HG03442 (cell line): ENCODE results near the gene ARHGEF19.

ENCODE experiments used
- ATAC-seq: cut with Tn5 transposase; IDR thresholded peaks from one replicate; pipeline ENCODE4 v1.9.1; 2021; ENCODE audit warnings: mild to moderate bottlenecking, moderate library complexity; ENCODE audit not compliant: unreplicated experiment

The ARHGEF19 gene

DNA sequence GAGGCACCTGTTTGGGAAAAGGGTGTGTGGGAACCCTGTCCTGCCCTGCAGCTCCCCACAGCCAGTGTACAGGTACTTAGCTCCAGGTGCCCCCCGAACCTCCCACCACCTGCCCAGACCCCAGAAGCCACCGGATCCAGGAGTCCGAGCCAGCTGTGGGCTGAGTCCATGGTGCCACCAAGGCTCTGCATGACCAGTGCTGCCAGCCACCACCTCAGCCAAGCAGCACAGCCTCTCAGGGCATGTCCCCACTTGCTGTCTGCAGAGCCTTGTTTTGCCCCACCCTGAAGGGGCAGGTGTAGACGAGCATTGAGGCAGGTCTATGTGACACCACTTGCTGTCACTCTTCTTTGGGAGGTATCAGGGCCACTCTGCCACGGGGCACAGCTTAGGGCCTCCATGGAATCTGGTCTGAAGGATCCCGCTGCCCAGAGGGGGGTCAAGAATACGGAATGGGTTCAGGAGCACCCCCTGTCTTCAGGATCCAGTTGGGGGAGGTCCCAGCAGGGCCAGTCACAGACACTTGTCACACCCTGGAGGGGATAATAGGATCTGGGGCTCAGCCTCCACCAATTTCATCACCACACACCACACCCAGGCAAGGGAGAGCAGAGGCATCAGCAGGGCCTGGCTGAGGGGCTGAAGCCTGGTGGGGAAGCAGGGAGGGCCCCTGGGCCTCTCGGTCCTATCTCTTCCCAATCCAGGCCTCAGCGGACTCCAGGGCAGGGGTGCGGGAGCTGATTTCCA is 27.7 kb downstream of the ARHGEF19 start:
- ATAC-seq: no peak

DNA sequence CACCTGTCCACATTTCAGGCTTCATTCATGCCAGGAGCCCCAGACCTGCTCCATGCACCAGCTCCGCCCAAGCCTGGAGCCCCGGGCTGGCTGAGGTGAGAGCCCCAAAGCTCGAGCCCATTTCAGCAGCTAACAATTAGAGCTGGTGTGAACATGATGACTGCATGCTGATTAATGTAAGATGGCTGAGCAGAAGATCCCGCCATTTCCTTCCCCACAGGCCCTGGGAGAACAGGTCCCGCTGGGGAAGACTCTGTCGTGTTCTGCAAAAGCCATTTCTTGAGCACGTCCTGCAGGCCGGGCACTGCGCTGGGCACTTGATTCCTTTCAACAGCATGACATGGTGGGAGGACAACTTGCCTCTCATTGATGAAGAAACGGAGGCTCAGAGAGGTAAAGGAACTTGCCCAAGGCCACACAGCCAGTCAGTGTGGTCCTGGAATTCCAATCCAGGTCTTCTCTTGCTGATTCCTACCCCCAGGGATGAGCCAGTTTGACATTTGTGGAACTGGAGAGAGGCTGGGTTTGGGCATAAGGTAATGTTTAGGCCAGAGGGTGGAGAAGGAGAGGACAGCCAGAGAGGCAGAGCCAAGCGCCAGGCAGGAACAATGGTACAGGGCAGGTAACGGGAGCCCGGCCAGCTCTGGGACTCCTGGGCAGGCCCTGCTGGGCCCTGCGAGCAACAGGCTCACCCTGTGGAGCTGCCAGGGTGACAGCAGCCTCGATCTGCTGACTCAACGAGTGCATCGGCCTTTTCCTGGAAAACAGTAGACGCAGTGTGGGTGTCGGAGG is 28.5 kb downstream of the ARHGEF19 start:
- ATAC-seq: no peak

DNA sequence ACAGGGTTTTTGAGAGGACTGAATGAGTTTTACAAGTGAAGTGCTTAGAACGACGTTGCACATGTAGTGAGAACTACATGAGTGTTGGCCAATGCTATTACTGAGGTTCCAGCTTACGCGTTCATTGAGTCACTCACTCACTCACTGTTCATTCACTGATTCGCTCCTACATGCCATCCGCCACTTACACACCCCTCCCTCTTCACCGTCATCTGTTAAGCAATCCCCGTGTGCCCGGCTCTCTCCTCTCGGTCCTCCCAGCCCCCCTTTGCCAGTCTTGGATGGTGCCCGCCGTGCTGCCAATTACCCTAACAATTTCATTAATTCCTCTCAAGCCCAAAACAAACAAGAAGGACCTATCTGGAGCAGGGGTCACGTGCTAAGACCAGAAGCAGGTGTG is 29.3 kb downstream of the ARHGEF19 start:
- ATAC-seq: no peak

DNA sequence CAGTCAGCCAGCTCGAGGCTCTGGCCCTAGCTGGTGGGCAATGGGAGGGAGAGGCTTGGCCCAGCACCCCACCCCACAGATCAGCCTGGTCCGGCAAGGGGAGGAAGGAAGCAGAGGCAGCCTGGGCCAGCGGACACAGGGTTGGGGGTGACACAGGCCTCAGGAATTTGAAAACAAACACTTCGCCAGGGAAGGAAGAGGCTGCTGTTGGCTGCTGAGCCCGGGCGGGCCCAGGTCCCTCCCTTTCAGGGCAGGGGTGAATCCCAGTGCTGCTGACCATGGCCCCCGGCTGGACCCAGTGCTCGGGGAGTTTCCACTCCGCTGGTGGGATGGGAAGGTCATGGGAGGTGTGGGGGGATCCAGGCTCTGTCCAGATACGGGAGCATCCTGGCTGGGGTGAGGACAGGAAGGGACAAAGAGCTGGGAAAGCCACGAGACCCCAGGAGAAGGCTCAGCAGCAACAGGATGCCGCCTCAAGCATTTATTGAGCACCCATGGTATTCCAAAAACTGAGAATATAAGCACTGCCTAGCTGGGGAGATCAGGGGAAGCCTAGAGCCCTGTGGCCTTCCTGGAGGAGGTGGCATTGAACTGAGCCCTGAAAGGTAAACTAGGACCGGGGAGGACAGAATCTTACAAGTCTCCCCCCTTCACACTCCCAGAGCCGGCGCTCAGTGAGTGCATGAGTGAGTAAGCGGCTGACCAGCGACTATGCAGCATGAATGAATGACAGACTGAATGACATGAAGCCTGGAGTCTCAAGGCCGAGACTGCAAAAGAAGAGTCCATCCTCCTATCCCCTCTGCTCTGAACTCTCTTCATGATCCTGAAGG is 30.3 kb downstream of the ARHGEF19 start:
- no peak for ATAC-seq

DNA sequence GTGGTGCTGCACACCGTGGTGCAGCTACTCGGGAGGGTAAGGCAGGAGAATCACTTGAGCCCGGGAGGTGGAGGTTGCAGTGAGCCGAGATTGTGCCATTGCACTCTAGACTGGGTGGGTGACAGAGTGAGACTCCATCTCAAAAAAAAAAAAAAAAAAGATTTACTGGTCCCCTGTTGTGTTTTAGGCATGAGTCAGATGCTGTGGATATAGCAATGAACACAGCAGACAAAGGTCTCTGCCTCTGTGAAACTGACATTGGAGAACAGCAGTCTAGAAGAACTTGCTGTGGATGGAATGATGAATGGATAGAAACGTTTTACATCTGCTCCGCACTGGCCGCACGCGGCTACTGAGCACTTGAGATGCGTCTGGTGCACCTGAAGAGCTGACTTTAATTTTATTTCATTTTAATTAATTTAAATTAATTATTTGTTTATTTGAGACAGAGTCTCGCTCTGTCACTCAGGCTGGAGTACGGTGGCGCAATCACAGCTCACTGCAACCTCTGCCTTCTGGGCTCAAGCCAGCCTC is 32.1 kb downstream of the ARHGEF19 start:
- ATAC-seq: no peak

DNA sequence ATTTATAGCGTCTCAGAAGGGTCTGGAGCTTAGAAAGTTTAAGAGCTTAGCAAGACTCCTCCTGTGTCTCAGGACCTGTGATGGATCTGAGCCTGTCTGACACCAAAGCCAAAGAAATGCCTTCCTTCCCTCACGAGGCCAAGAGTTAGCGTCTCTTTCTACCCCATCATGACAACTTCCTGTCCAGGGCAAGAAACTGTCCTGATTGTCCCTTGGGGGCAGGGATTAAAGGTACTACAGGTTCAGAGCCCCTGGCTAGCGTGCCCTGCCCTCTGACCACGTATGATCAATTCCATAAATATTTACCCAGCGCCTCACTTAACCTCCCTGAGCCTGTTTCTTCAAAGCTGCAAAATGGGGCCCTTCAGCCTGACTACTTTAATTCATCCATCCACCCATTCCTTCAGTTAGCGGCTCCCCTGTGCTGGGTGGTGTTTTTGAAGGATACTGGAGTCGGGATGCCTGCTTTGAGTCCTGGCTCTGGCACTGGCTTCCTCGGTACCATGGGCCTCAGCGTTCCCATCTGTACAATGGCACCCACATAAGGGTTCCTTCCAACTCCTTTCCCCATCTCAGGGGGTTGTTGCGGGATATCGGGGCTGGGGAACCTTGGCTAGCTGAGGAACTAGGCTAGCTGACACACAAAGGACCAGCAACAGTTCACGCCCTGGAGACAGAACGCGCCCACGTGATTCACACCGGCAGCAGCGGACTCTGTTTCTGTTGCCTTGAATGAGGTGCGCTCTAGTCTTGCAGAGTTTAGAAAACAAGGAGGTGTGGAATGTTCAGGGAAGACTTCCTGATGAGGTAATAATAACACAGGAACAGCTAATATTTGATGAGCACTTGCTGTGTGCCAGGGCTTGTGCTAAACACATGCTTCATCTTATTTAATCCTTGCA is 33.6 kb downstream of the ARHGEF19 start:
- no peak for ATAC-seq

DNA sequence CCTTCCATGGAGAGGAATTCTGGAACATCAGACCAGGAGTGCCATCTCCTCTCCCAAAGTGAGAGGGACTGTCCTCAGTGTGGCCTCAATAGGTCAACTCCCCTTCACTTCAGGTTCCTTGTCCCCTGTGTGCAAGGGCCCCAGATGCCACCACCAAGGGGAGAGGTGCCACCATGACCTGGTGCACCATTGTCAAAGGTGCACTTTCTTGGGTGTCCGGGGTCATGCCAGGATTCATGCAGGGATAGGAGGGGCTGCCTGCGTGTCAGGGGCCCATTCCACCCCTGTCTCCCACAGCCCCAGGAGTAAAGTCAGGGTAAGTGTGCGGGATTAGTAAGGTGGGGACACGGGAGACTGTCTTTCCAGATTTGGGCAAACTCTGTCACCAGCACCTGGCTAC is 35.1 kb downstream of the ARHGEF19 start:
- no peak for ATAC-seq

DNA sequence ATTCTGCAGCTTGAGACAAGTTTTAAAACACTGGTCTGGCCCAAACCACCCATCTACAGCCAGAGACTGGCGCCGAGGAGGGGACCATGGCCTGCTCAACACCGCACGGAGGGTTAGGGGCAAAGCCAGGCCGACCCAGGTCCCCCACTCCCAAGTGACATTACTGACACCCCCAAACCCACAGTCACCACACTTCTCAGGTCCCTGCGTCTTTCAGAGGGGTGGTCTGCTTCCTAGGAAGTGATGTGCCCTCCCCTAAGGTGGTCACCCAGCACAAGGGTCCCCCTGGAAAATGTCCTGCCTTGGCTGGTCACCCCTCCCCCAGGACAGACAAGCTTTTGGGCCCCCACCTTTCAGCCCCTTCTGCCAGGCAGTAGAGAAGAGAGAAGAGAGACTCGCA is 35.8 kb downstream of the ARHGEF19 start:
- ATAC-seq: no peak

DNA sequence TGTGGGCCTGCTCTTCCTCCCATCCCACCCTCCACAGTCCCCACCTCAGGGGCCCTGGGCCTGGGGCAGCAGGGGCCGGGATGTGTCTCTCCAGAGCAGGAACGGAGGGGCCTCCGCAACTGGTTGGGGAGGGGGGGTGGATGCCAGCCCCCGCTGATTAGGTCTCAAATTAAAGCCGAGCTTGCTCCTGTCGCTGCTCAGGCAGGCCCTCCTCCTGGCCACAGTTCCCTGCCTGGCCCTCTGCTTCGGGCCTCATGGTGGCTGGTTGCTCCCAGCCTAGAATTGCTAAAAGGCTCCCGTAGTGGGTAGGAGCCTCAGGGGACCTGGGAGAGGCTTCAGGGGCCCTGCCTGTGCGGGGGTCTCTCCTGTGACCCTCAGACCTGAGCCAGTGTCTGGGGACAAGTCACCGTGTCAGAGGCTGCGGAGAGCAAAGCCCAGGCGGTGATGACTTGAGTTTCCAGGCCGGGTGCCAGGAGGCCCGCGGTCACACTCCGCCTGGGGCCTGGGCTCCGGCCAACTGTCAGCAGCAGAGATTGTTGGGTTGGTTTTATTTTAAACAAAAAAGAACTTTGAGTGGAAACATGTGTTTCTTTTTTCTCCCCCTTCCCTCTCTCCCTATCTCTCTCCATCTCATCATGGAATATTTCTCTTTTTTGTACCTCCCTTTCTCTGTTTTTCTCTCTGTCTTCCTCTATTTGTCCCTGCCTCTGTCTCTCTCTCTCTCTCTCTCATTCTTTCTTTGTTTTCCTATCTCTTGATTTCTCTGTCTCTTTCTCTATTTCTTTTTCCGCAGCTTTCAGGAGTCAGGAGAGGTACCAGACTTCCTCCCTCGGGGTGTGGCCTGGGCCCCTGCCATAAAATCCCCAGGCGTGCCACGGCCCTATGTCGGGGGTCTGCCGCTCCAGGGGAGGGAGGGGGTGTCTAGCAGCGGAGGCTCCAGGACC is 36.6 kb downstream of the ARHGEF19 start:
- ATAC-seq: no peak

DNA sequence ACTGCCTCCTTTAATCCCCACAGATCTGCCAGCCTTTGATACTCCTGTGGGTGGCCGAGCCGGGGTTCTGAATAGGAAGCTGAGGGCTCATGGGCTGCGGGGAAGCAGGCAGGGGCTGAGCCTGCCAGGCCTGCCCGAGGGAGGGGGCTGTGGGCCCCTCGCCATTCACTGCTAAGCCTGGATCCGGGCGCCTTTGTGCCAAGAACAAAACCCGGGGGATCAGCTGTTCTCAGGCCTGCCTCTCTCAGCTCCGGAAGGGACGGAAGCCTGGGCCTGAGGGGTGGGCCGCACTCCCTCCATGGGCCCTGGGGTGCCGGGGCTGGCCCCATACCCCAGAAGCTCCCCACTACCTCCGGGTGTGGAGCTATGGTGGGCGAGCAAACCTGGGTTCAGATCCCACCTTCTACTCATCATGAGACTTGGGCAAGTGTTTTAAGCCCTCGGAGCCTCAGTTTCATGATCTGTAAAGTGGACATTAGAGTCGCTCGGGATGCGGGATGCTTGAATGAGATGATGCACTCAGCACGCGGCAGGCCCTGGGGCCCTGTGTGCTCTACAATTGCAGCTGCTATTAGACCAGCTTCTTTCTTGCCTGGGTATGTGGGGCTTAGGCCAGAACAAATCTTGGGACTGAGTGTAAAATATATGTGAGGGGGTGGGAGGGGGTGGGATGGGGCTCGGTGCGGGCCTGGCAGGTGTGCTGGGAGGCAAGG is 37.4 kb downstream of the ARHGEF19 start:
- ATAC-seq: no peak

DNA sequence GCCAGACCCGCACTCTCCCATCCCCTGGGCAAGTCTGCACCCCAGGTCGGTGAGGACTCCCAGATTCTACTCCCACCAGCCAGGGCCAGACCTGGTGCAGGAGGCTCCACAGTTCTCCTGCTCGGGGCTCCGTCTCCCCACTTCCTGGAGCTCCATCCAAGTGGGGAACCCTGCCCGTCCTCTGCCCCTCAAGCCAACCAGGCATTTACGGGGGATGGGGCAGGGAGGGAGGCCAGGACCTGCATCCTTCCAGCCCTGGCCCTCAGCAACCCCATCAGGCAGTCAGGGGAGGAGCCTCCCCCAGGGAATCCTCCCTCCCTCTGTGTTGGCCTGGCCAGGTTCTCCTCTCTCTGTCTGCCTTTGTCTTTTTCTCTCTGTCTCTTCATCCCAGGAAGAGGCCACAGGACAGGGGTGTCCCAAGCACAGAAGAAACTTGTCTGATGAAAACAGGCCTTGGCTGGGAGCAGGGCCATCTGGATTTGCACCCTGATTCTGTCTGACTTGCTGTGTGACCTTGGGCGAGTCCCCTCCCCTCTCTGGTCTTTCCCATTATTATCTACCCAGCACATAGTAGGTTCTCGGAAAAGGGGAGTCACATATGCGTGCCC is 38.1 kb downstream of the ARHGEF19 start:
- no peak for ATAC-seq

DNA sequence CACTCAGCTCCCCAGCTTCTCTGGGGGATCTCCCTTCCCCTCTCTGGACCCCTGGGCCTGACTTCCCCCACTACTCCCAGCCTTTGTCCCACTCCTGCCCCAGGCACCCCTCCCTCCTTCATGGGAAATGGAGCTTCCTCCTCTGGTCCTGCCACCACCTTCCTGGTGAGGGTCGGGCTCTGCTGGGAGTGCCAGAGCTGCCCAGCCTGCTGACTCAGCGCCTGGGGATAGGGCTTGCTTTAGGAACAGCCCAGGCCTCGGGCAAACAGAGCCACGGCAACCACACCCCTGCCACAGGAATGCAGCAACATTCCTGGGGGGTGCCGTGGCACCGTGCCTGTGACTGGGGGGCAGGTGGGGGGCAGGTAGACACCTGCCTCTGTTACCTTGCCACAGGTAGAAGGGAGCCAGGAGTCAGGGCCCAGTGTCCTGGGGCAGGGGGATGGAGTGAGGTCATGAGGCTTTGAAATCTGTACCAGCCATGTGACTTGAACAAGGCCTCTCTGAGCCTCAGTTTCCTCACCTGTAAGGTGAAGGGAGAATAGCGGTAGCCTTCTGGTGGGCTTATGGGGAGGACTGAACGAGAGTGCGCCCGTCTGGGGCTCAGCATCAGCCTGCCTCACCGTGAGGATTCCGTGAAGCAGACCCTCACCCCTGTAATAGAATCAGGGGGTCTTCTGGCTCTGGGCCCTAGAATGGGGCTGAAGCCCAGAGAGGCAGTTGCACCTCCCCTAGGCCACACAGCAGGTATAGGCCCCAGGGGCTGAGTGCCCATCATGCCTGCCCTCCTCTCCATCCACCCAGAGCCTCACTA is 38.8 kb downstream of the ARHGEF19 start:
- ATAC-seq: no peak

DNA sequence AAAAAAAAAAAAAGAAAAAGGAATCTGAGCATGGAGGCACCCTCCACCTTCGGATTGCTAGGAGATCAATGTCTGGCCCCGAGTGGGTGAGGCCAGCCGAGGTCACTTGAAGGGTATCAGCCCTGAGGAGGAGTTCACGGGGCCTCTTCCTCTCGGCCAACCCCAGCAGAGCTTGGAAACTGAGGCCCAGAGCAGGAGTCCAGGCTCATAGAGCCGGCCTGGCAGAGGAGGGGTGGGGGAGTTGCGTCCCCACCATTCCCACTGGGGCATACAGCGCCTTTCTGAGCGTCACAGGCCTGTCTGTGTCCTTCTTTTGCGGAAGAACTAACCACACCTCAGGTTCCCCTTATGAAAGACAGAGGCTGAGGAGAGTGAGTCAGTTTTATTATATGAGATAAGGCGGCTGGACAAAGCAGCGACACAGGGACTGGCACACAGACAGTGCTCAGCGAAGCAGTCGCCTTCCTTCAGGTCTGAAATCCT is 39.4 kb downstream of the ARHGEF19 start:
- no peak for ATAC-seq

DNA sequence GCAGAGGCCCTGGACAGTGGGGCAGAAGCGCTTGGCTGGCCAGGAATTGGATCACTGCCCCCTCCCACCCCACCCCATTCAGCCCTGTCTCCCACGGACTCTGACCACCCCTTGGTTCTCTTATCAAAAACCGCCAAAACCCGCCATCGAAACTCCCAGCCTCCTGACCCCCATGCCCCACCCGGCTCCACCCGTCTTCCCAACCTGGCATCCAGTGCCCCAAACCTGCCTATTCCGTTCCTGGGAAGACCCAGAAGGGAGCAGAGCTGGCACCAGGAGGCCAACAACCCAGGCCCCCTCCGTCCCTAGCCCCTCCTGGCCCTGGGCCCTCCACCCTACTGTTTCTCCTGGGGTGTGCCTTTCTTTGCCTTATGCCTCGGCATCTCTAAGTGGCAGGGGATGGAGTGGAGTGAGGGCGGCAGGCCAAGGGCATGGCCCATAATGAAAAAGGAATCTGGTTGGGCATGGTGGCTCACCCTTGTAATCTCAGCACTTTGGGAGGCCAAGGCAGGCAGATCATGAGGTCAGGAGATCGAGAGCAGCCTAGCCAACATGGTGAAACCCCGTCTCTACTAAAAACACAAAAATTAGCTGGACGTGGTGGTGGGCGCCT is 40.1 kb downstream of the ARHGEF19 start:
- no peak for ATAC-seq

DNA sequence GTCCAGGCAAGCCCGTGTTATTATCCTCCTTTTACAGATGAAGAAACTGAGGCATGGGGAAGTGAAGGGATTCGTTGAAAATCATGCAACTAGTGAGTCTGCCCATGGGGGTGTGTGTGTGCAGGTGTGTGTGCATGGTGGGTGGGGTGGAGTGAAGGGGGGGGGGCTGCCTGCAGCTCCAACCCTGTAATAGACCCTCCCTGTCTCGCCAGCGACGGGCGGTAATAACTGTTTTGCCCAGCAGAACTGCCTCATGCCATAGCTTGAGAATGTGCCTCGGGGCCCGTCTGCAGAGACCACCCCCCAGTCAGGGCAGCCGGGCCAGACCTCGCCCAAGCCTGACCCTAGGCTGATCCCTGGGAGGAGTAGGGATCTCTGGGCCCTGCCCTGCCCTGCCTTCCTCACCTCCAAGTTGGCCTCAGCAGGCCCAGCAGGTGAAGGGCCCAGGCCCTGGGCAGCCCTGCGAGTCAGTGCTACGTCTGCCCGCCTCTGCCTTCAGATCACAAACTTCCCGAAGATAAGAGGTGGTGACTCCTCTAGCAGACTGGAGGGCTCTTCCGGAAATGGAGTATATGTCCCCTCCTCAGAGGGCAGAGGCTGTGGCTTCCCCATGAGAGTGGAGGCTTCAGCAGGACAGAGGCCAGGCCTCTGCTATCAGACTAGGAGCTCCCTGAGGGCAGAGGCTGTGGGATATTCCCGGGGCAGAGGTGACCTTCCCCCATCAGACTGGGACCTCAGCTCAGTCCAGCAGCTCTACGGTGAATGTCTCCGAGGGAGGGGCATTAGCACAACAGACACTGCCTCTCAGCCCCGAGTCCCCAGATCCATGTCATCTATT is 40.9 kb downstream of the ARHGEF19 start:
- no peak for ATAC-seq

DNA sequence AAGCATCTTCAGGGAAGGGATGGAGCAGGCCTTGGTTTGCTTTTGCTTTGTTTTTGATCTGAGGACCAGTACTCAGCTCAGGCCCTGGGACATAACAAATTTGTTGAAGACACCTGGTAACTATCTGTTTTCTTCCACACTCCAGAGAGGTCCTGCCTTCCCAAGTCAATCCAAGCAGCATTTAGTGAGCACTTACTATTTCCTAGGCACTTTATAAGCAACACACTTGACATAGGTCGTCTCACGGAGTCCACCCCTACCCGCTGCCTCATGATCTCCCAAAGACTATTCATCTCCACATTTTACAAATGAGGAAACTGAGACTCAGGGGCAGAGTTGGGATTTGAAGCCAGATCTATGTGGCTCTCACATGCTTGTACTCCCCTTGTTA is 42.2 kb downstream of the ARHGEF19 start:
- ATAC-seq: no peak
